Fibroblast of lung (primary cell): Measurements from ENCODE around the gene DOCK8. TPM values are rescaled to one million over a fixed set of nuclear protein-coding genes. Genes with fewer than 3 reads are reported as not detected.

Source experiments
- DNase-seq, 2 donors: peaks; one replicate each; pipeline versions ENCODE4 v3.0.0 to v3.0.0-alpha.2; 2010; ENCODE audit warnings: low read depth in 2 of 2
- H2AFZ ChIP-seq: 2 replicates; pipeline ENCODE4 v1.5.1; 2012; ENCODE audit warnings: low read length, control low read depth, inconsistent platforms
- H3K27ac ChIP-seq: 2 replicates; pipeline ENCODE4 v1.5.1; 2011; ENCODE audit warnings: low read length, control low read depth; ENCODE audit not compliant: insufficient read depth
- H3K27me3 ChIP-seq: 2 replicates; pipeline ENCODE4 v1.5.1; 2011; ENCODE audit warnings: mild to moderate bottlenecking, low read length; ENCODE audit not compliant: control insufficient read depth, insufficient read depth
- H3K36me3 ChIP-seq: 2 replicates; pipeline ENCODE4 v1.5.1; 2011; ENCODE audit warnings: low read length; ENCODE audit not compliant: control insufficient read depth, insufficient read depth
- H3K4me1 ChIP-seq: 2 replicates; pipeline ENCODE4 v1.5.1; 2011; ENCODE audit warnings: low read length; ENCODE audit not compliant: control insufficient read depth, insufficient read depth; ENCODE audit errors: extremely low read depth
- H3K4me2 ChIP-seq: 2 replicates; pipeline ENCODE4 v1.5.1; 2011; ENCODE audit warnings: low read length, control low read depth; ENCODE audit not compliant: insufficient read depth; ENCODE audit errors: extremely low read depth
- H3K4me3 ChIP-seq, 4 experiments: fragments of 200-600 bp in 1 of 4; sonication (generic) in 1 of 4; replicated peaks in 1 of 4; 2 replicates each; pipeline ENCODE4 v1.5.1; 2011 to 2016; ENCODE audit warnings: low read length in 4 of 4, low read depth in 3 of 4, mild to moderate bottlenecking in 3 of 4, control low read depth in 2 of 4, inconsistent platforms in 1 of 4, mixed read lengths in 1 of 4; ENCODE audit not compliant: insufficient read depth in 1 of 4; ENCODE audit errors: control extremely low read depth in 1 of 4
- H3K79me2 ChIP-seq: 2 replicates; pipeline ENCODE4 v1.5.1; 2012; ENCODE audit warnings: mild to moderate bottlenecking, low read length, inconsistent platforms; ENCODE audit not compliant: control insufficient read depth, insufficient read depth
- H3K9ac ChIP-seq: 2 replicates; pipeline ENCODE4 v1.5.1; 2011; ENCODE audit warnings: mild to moderate bottlenecking, low read length, control low read depth; ENCODE audit not compliant: insufficient read depth
- H3K9me3 ChIP-seq: 2 replicates; pipeline ENCODE4 v1.5.1; 2012; ENCODE audit warnings: low read depth, low read length; ENCODE audit not compliant: control insufficient read depth, insufficient read depth
- H4K20me1 ChIP-seq: 2 replicates; pipeline ENCODE4 v1.5.1; 2011; ENCODE audit warnings: low read length; ENCODE audit not compliant: control insufficient read depth, insufficient read depth; ENCODE audit errors: extremely low read depth
- EZH2 ChIP-seq: IDR thresholded peaks from 2 replicates; pipeline ENCODE4 v1.5.1; 2012; ENCODE audit warnings: low read length, control low read depth, mild to moderate bottlenecking; ENCODE audit errors: missing control alignments
- polyA plus RNA-seq, 2 donors: library from polyadenylated mRNA; depleted of rRNA in 1 of 2; stranded (reverse) in 1 of 2; unstranded in 1 of 2; fragments of >200 nt; gene quantifications; 2 replicates each; pipeline ENCODE4 v1.2.1, GENCODE V29; 2011 to 2012; ENCODE audit warnings: missing spikeins in 1 of 2
- total RNA-seq: library from RNA; depleted of rRNA; stranded (reverse); fragments of >200 nt; gene quantifications from 2 replicates; pipeline ENCODE4 v1.2.1, GENCODE V29; 2014
- TF ChIP-seq, protein P1 (sequence below), 2 donors: IDR thresholded peaks in 1 of 2; conservative IDR thresholded peaks in 1 of 2; 1 replicate in 1 of 2; 2 replicates in 1 of 2; pipeline ENCODE4 v1.5.1; 2011 to 2012; ENCODE audit warnings: low read length in 2 of 2, control low read depth in 1 of 2, inconsistent platforms in 1 of 2, low read depth in 1 of 2, mild to moderate bottlenecking in 1 of 2

DOCK8 gene
- total and polyA plus RNA-seq, 2 donors (not counting 1 experiment from before 2014, with no cell fraction given): under 0.01 TPM; not detected in 1

DNA sequence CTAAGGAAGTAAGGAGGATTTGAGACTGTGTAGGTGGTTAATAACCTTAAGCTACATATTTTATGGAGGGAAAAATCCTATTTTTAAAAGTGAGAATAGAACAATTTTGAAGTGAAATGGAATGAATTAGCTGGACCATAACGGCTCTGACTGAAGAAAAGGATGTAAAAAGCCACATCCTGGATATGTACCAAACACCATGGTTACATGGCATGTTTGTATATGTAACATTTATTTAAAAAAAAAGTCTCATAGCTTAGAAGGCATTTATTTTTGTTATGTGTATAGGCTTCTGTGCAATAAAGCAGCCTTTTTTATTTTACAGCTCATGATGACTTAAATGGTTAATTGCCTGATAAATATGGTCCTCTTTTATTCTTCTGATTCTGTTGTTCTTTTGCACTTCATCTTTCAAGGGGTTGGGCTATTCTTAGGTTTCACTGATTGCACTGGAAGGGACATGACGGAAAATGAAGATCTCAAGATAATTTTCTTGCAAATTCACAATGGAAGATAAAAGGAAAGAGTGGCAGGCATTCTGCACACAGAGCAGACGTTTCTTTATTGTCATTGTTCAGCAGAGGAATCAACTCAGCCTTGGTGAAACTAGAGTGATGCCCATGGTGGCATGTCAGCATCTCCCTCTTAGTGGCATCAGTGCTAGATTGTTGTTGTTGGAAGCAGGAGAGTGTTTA, 63.1 kb downstream of the DOCK8 start:
- Histone ChIP-seq H3K36me3 (no peaks in the 10 kb centered on the region), H3K4me3 (no peak overlapping the region), H3K4me1 (no peaks in the 10 kb centered on the region), H3K4me2 (no peak overlapping the region), H3K79me2 (no peaks in the 10 kb centered on the region), H2AFZ (no peak overlapping the region), H4K20me1 (no peaks in the 10 kb centered on the region), H3K9ac (no peak overlapping the region), H3K27me3 (no peaks in the 10 kb centered on the region), H3K9me3 (no peaks in the 10 kb centered on the region), H3K27ac (no peak overlapping the region)
- no peak for TF ChIP-seq EZH2
- TF ChIP-seq, protein P1, sequence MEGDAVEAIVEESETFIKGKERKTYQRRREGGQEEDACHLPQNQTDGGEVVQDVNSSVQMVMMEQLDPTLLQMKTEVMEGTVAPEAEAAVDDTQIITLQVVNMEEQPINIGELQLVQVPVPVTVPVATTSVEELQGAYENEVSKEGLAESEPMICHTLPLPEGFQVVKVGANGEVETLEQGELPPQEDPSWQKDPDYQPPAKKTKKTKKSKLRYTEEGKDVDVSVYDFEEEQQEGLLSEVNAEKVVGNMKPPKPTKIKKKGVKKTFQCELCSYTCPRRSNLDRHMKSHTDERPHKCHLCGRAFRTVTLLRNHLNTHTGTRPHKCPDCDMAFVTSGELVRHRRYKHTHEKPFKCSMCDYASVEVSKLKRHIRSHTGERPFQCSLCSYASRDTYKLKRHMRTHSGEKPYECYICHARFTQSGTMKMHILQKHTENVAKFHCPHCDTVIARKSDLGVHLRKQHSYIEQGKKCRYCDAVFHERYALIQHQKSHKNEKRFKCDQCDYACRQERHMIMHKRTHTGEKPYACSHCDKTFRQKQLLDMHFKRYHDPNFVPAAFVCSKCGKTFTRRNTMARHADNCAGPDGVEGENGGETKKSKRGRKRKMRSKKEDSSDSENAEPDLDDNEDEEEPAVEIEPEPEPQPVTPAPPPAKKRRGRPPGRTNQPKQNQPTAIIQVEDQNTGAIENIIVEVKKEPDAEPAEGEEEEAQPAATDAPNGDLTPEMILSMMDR (conservative IDR thresholded peaks at IDR 0.05 in 1 of 2, IDR thresholded peaks at IDR 0.05 in 1 of 2; ENCODE audit: low read depth in 1 of 2, low read length in 2 of 2): no peak
- DNase-seq: no peak

DNA sequence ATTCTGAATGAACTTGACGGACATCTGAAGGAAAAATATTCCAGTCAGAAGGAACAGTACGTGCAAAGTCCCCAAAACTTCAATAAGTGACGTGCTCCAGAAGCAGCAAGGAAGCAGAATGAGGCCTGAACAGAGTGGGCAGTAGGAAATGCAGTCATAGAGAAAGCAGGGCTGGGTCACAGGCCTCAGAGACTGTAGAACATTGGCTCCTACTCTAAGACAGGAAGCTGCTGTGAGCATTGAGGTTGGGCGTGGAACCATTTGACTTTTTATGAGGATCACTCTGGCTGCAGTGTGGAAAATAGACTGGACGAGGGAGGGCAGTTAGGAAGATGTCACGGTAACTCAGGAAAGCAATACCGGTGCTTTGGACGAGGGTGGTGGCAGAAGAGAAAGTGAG, 64.0 kb downstream of the DOCK8 start:
- no peaks in the 10 kb centered on the region for H4K20me1 ChIP-seq
- TF ChIP-seq, protein P1 (conservative IDR thresholded peaks at IDR 0.05 in 1 of 2, IDR thresholded peaks at IDR 0.05 in 1 of 2; ENCODE audit: low read depth in 1 of 2, low read length in 2 of 2): no peak
- no peak for TF ChIP-seq EZH2

DNA sequence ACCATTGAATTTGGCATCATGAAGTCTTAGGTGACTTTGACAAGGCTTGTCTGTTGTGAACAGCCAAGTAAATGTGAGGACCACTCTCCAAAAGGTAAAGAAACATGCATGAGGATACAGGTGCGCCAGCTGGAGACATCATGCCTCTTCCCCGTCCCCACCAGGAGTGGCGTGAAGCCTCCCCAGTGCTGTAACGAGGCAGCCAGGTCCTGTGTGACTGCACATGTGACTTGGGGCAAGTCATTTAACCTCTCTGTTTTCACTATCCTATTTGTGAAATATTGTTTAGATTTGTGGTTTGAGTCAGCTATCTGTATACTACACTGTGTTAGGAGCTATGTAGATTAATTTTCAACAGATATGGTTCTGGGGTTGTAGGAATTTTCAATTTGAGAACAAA, 65.0 kb downstream of the DOCK8 start:
- no peaks in the 10 kb centered on the region for H4K20me1 ChIP-seq
- no peaks in the 10 kb centered on the region for H3K36me3 ChIP-seq
- H3K79me2 ChIP-seq: no peaks in the 10 kb centered on the region
- no peak overlapping the region for H3K4me3 ChIP-seq
- no peak for DNase-seq
- H3K27ac ChIP-seq: no peak overlapping the region
- no peak overlapping the region for H3K9ac ChIP-seq
- H2AFZ ChIP-seq: no peak overlapping the region
- no peaks in the 10 kb centered on the region for H3K27me3 ChIP-seq
- no peaks in the 10 kb centered on the region for H3K4me1 ChIP-seq
- TF ChIP-seq, protein P1 (conservative IDR thresholded peaks at IDR 0.05 in 1 of 2, IDR thresholded peaks at IDR 0.05 in 1 of 2; ENCODE audit: low read depth in 1 of 2, low read length in 2 of 2): no peak
- no peak for TF ChIP-seq EZH2
- no peak overlapping the region for H3K4me2 ChIP-seq
- no peaks in the 10 kb centered on the region for H3K9me3 ChIP-seq

More for the DNA sequence above, 64.0 kb downstream of the DOCK8 start:
- DNase-seq: no peak
- Histone ChIP-seq H3K27ac (no peak overlapping the region), H3K36me3 (no peaks in the 10 kb centered on the region), H3K27me3 (no peaks in the 10 kb centered on the region), H3K4me3 (no peak overlapping the region), H2AFZ (no peak overlapping the region), H3K9ac (no peak overlapping the region), H3K9me3 (no peaks in the 10 kb centered on the region), H3K79me2 (no peaks in the 10 kb centered on the region), H3K4me1 (no peaks in the 10 kb centered on the region), H3K4me2 (no peak overlapping the region)
